Endothelial cell of umbilical vein (primary cell): ENCODE data around the gene B4GALNT1.

ENCODE experiments used
- CTCF ChIP-seq, 2 donors: IDR thresholded peaks; 1 replicate in 1 of 2; 2 replicates in 1 of 2; pipeline ENCODE4 v1.5.1; 2011; ENCODE audit warnings: low read length in 2 of 2, mild to moderate bottlenecking in 2 of 2, moderate library complexity in 2 of 2, control low read depth in 1 of 2, inconsistent platforms in 1 of 2, low read depth in 1 of 2; ENCODE audit not compliant: insufficient read depth in 1 of 2; ENCODE audit errors: extremely low read depth in 1 of 2
- JUN ChIP-seq: IDR thresholded peaks from 2 replicates; pipeline ENCODE4 v1.6.1; 2011; ENCODE audit warnings: borderline replicate concordance, low read depth; ENCODE audit not compliant: insufficient read length, insufficient read depth
- POLR2A ChIP-seq: IDR thresholded peaks from 2 replicates; pipeline ENCODE4 v1.6.1; 2012; ENCODE audit warnings: low read depth, mild to moderate bottlenecking, control low read depth, low read length
- POLR2AphosphoS5 ChIP-seq: IDR thresholded peaks from 2 replicates; pipeline ENCODE4 v1.6.1; 2012; ENCODE audit warnings: low read depth, mild to moderate bottlenecking, control low read depth, low read length, moderate library complexity; ENCODE audit not compliant: insufficient read depth

DNA sequence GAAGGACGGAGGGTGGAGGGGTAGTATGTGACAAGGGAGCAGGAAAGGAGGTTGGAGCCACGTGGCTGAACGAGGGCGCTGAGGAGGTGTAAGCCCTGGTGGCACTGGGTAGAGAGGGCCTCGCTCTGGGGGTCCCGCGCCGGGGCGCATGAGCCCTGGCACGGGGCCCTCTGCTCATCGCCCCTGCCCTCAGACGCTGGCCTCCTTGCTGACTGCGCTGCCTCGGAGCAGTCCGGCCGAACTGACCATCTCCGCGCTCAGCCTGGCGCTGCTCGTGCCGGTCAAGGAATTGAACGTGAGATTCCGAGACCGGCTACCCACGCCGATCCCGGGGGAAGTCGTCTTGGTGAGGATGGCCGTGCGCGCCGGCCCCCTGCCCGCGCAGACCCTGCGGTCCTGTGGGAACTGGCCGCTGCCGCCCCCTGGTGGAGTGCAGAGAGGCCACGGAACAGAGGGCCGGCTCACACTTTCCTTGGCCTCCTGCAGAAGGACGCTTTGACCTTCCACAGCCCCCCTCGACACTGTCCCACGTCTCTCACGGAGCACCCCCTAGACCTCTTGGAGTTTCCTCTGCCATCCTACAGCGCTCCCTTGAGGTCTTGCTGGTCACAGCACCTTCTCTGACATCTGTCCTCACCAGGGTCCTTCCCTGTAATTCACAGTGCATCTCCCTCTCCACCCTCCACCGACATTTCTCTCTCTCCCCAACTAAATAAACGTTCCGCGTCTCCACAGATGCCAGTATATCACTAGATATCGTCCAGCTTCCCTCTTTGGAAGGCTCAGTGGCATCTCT, 11.3 kb downstream of the B4GALNT1 start:
- TF ChIP-seq CTCF (IDR thresholded peaks at IDR 0.05; ENCODE audit: extremely low read depth in 1 of 2, insufficient read depth in 1 of 2, low read depth in 1 of 2, low read length in 2 of 2) (peak; percentile 94 to 98), JUN (no peak), POLR2AphosphoS5 (no peak), POLR2A (no peak)
